ENCODE measurements around the gene CCDC50. TPM values are rescaled to one million over a fixed set of nuclear protein-coding genes. Genes with fewer than 3 reads are reported as not detected.

Gene CCDC50
- total RNA-seq, 1 experiment from 2014 or later, result 47.8 TPM

DNA sequence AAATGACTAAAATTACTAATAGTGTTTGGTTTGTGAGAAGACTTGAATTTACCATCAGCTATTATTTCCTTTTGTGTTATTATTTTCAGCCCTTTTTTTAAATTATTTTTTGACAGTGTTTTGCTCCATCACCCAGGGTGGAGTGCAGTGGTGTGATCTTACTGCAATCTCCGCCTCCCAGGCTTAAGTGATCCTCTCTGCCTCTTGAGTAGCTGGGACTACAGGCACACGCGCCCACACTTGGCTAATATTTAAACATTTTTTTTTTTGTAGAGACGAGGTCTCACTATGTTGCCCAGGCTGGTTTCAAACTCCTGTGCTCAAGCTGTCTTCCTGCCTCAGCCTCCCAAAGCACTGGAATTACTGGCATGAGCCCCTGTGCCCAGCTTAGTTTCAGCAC is 32.8 kb downstream of the CCDC50 start:
- H3K27ac ChIP-seq (ENCODE audit: low read depth, low read length), result no peak overlapping the region
- DNase-seq (ENCODE audit: low read depth, low spot score) (no peak), ATAC-seq (no peak)
- ChIA-PET CTCF (no interaction called here), POLR2A (no interaction called here), RAD21 (ENCODE audit: low non-redundant PET in 1 of 2, low total read pairs in 2 of 2, uncharacterized antibody in 2 of 2, unreplicated experiment in 2 of 2) (no interaction called here)
- no peak for TF ChIP-seq EZH2 (IDR thresholded peaks at IDR 0.05)
- TF ChIP-seq, protein P1, sequence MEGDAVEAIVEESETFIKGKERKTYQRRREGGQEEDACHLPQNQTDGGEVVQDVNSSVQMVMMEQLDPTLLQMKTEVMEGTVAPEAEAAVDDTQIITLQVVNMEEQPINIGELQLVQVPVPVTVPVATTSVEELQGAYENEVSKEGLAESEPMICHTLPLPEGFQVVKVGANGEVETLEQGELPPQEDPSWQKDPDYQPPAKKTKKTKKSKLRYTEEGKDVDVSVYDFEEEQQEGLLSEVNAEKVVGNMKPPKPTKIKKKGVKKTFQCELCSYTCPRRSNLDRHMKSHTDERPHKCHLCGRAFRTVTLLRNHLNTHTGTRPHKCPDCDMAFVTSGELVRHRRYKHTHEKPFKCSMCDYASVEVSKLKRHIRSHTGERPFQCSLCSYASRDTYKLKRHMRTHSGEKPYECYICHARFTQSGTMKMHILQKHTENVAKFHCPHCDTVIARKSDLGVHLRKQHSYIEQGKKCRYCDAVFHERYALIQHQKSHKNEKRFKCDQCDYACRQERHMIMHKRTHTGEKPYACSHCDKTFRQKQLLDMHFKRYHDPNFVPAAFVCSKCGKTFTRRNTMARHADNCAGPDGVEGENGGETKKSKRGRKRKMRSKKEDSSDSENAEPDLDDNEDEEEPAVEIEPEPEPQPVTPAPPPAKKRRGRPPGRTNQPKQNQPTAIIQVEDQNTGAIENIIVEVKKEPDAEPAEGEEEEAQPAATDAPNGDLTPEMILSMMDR (IDR thresholded peaks at IDR 0.05 in 2 of 3, conservative IDR thresholded peaks at IDR 0.05 in 1 of 3; ENCODE audit: borderline replicate concordance in 1 of 3, insufficient read depth in 1 of 3, low read depth in 2 of 3, low read length in 2 of 3), result no peak
- TF ChIP-seq SRF (IDR thresholded peaks at IDR 0.05; ENCODE audit: low read depth), result no peak
- no peak for TF ChIP-seq EZH2phosphoT487 (IDR thresholded peaks at IDR 0.05; ENCODE audit: borderline replicate concordance)
- no peak for TF ChIP-seq TCF7L2 (IDR thresholded peaks at IDR 0.05; ENCODE audit: borderline replicate concordance, extremely low read depth, insufficient read depth, insufficient read length)
- TF ChIP-seq, protein P2, sequence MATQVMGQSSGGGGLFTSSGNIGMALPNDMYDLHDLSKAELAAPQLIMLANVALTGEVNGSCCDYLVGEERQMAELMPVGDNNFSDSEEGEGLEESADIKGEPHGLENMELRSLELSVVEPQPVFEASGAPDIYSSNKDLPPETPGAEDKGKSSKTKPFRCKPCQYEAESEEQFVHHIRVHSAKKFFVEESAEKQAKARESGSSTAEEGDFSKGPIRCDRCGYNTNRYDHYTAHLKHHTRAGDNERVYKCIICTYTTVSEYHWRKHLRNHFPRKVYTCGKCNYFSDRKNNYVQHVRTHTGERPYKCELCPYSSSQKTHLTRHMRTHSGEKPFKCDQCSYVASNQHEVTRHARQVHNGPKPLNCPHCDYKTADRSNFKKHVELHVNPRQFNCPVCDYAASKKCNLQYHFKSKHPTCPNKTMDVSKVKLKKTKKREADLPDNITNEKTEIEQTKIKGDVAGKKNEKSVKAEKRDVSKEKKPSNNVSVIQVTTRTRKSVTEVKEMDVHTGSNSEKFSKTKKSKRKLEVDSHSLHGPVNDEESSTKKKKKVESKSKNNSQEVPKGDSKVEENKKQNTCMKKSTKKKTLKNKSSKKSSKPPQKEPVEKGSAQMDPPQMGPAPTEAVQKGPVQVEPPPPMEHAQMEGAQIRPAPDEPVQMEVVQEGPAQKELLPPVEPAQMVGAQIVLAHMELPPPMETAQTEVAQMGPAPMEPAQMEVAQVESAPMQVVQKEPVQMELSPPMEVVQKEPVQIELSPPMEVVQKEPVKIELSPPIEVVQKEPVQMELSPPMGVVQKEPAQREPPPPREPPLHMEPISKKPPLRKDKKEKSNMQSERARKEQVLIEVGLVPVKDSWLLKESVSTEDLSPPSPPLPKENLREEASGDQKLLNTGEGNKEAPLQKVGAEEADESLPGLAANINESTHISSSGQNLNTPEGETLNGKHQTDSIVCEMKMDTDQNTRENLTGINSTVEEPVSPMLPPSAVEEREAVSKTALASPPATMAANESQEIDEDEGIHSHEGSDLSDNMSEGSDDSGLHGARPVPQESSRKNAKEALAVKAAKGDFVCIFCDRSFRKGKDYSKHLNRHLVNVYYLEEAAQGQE (IDR thresholded peaks at IDR 0.05; ENCODE audit: low read depth), result no peak
- H2AFZ ChIP-seq (ENCODE audit: low read depth, low read length, poor library complexity, severe bottlenecking), result no peak overlapping the region
- no peaks in the 10 kb centered on the region for H3K79me2 ChIP-seq (ENCODE audit: insufficient read depth, low read length)
- no peaks in the 10 kb centered on the region for H3K9me3 ChIP-seq (ENCODE audit: control insufficient read depth in 1 of 2, insufficient read depth in 1 of 2, low read depth in 1 of 2, low read length in 2 of 2)
- no peak overlapping the region for H3K4me3 ChIP-seq (replicated peaks in 1 of 2; ENCODE audit: low read depth in 1 of 2, low read length in 2 of 2)
- H3K36me3 ChIP-seq (ENCODE audit: control insufficient read depth in 1 of 2, insufficient read depth in 2 of 2, low read length in 2 of 2), result peaks cover 2 to 11% of the 10 kb centered on the region in 2 experiments; a peak in 2 of 4 replicates
- intact Hi-C loops (cut with micrococcal nuclease), result no loop called here
- H3K4me1 ChIP-seq (ENCODE audit: control insufficient read depth in 1 of 2, insufficient read depth in 2 of 2, low read length in 2 of 2), result peaks cover 32 to 37% of the 10 kb centered on the region in 2 experiments
- no peaks in the 10 kb centered on the region for H4K20me1 ChIP-seq (ENCODE audit: insufficient read depth)
- H3K9ac ChIP-seq (ENCODE audit: low read length), result no peak overlapping the region
- BruUV-seq (replicated peaks), result no TSS peak
- no peaks in the 10 kb centered on the region for H3K9me2 ChIP-seq (ENCODE audit: insufficient read depth)
- no peak overlapping the region for H3K4me2 ChIP-seq (ENCODE audit: low read length)
- no peaks in the 10 kb centered on the region for H3K27me3 ChIP-seq (ENCODE audit: insufficient read depth, low read length)

All from HCT116 (cell line).